ENCODE results near the gene SOX13. TPM values are rescaled to one million over a fixed set of nuclear protein-coding genes. Genes with fewer than 3 reads are reported as not detected.
A peak's percentile ranks its signal among the peaks of the same experiment; 100 is the strongest.

The SOX13 gene
- total and polyA plus RNA-seq, 2 donors: 2.2 to 3.8 TPM

- Histone ChIP-seq H3K4me1 (ENCODE audit: control insufficient read depth in 2 of 2, insufficient read depth in 2 of 2, low read length in 2 of 2) (no peaks in the 10 kb centered on the region), H3K27me3 (ENCODE audit: control insufficient read depth in 2 of 2, insufficient read depth in 1 of 2, low read length in 1 of 2) (no peaks in the 10 kb centered on the region), H3K27ac (ENCODE audit: low read depth in 1 of 2, low read length in 1 of 2) (no peak overlapping the region), H3K9me3 (ENCODE audit: control insufficient read depth in 2 of 2, insufficient read depth in 1 of 2, low read length in 1 of 2) (no peaks in the 10 kb centered on the region), H3K4me3 (ENCODE audit: low read length in 2 of 2) (no peak overlapping the region), H3K36me3 (ENCODE audit: control insufficient read depth in 2 of 2, insufficient read depth in 2 of 2, low read length in 1 of 2) (no peaks in the 10 kb centered on the region)
- no peak for DNase-seq (ENCODE audit: low read depth in 6 of 9, low spot score in 9 of 9)
These were observed 21.2 kb upstream of the SOX13 start for GRCh38 chr1:204051718-204052117.

- WGBS: 89% methylated on average over 2 of the region's 2 CpGs
- H3K36me3 ChIP-seq (ENCODE audit: control insufficient read depth in 2 of 2, insufficient read depth in 2 of 2, low read length in 1 of 2): no peaks in the 10 kb centered on the region
- no peak overlapping the region for H3K4me3 ChIP-seq (ENCODE audit: low read length in 2 of 2)
- no peaks in the 10 kb centered on the region for H3K4me1 ChIP-seq (ENCODE audit: control insufficient read depth in 2 of 2, insufficient read depth in 2 of 2, low read length in 2 of 2)
- H3K27me3 ChIP-seq (ENCODE audit: control insufficient read depth in 2 of 2, insufficient read depth in 1 of 2, low read length in 1 of 2): no peaks in the 10 kb centered on the region
- no peak for DNase-seq (ENCODE audit: low read depth in 6 of 9, low spot score in 9 of 9)
- no peaks in the 10 kb centered on the region for H3K9me3 ChIP-seq (ENCODE audit: control insufficient read depth in 2 of 2, insufficient read depth in 1 of 2, low read length in 1 of 2)
- H3K27ac ChIP-seq (ENCODE audit: low read depth in 1 of 2, low read length in 1 of 2): no peak overlapping the region
These were observed 19.0 kb upstream of the SOX13 start for GRCh38 chr1:204053893-204054292.

GRCh38 chr1:204059970-204060369, 12.9 kb upstream of the SOX13 start:
- H3K27ac ChIP-seq (ENCODE audit: low read depth in 1 of 2, low read length in 1 of 2): no peak overlapping the region
- H3K36me3 ChIP-seq (ENCODE audit: control insufficient read depth in 2 of 2, insufficient read depth in 2 of 2, low read length in 1 of 2): no peaks in the 10 kb centered on the region
- WGBS: 99% methylated on average over 7 of the region's 7 CpGs
- no peaks in the 10 kb centered on the region for H3K9me3 ChIP-seq (ENCODE audit: control insufficient read depth in 2 of 2, insufficient read depth in 1 of 2, low read length in 1 of 2)
- H3K4me3 ChIP-seq (ENCODE audit: low read length in 2 of 2): no peak overlapping the region
- H3K27me3 ChIP-seq (ENCODE audit: control insufficient read depth in 2 of 2, insufficient read depth in 1 of 2, low read length in 1 of 2): no peaks in the 10 kb centered on the region
- H3K4me1 ChIP-seq (ENCODE audit: control insufficient read depth in 2 of 2, insufficient read depth in 2 of 2, low read length in 2 of 2): peaks cover 0 to 1% of the 10 kb centered on the region in 2 donors
- DNase-seq (ENCODE audit: low read depth in 6 of 9, low spot score in 9 of 9): no peak

GRCh38 chr1:204062106-204062505, 10.8 kb upstream of the SOX13 start:
- no peak overlapping the region for H3K4me3 ChIP-seq (ENCODE audit: low read length in 2 of 2)
- no peak overlapping the region for H3K27ac ChIP-seq (ENCODE audit: low read depth in 1 of 2, low read length in 1 of 2)
- no peaks in the 10 kb centered on the region for H3K9me3 ChIP-seq (ENCODE audit: control insufficient read depth in 2 of 2, insufficient read depth in 1 of 2, low read length in 1 of 2)
- 98% methylated on average over 2 of the region's 2 CpGs for WGBS
- H3K4me1 ChIP-seq (ENCODE audit: control insufficient read depth in 2 of 2, insufficient read depth in 2 of 2, low read length in 2 of 2): peaks cover 0 to 7% of the 10 kb centered on the region in 2 donors
- H3K36me3 ChIP-seq (ENCODE audit: control insufficient read depth in 2 of 2, insufficient read depth in 2 of 2, low read length in 1 of 2): no peaks in the 10 kb centered on the region
- H3K27me3 ChIP-seq (ENCODE audit: control insufficient read depth in 2 of 2, insufficient read depth in 1 of 2, low read length in 1 of 2): no peaks in the 10 kb centered on the region
- DNase-seq (ENCODE audit: low read depth in 6 of 9, low spot score in 9 of 9): no peak

GRCh38 chr1:204065174-204065985, 7.5 kb upstream of the SOX13 start:
- no peak overlapping the region for H3K4me3 ChIP-seq (ENCODE audit: low read length in 2 of 2)
- DNase-seq (ENCODE audit: low read depth in 6 of 9, low spot score in 9 of 9): peak in 4 of 9 donors; percentile 13 to 39 (median 26)
- no peak overlapping the region for H3K27ac ChIP-seq (ENCODE audit: low read depth in 1 of 2, low read length in 1 of 2)

GRCh38 chr1:204065986-204066300, 7.0 kb upstream of the SOX13 start:
- Histone ChIP-seq H3K9me3 (ENCODE audit: control insufficient read depth in 2 of 2, insufficient read depth in 1 of 2, low read length in 1 of 2) (no peaks in the 10 kb centered on the region), H3K27me3 (ENCODE audit: control insufficient read depth in 2 of 2, insufficient read depth in 1 of 2, low read length in 1 of 2) (peaks cover 0 to 13% of the 10 kb centered on the region in 2 donors), H3K27ac (ENCODE audit: low read depth in 1 of 2, low read length in 1 of 2) (no peak overlapping the region), H3K4me3 (ENCODE audit: low read length in 2 of 2) (no peak overlapping the region), H3K4me1 (ENCODE audit: control insufficient read depth in 2 of 2, insufficient read depth in 2 of 2, low read length in 2 of 2) (peaks cover 0 to 7% of the 10 kb centered on the region in 2 donors), H3K36me3 (ENCODE audit: control insufficient read depth in 2 of 2, insufficient read depth in 2 of 2, low read length in 1 of 2) (no peaks in the 10 kb centered on the region)
- 97% methylated on average over 7 of the region's 7 CpGs for WGBS
- DNase-seq (ENCODE audit: low read depth in 6 of 9, low spot score in 9 of 9): no peak

More at GRCh38 chr1:204065174-204065985, 7.5 kb upstream of the SOX13 start:
- 81% methylated on average over 8 of the region's 8 CpGs for WGBS
- Histone ChIP-seq H3K27me3 (ENCODE audit: control insufficient read depth in 2 of 2, insufficient read depth in 1 of 2, low read length in 1 of 2) (peaks cover 0 to 9% of the 10 kb centered on the region in 2 donors), H3K4me1 (ENCODE audit: control insufficient read depth in 2 of 2, insufficient read depth in 2 of 2, low read length in 2 of 2) (peaks cover 0 to 7% of the 10 kb centered on the region in 2 donors), H3K36me3 (ENCODE audit: control insufficient read depth in 2 of 2, insufficient read depth in 2 of 2, low read length in 1 of 2) (no peaks in the 10 kb centered on the region), H3K9me3 (ENCODE audit: control insufficient read depth in 2 of 2, insufficient read depth in 1 of 2, low read length in 1 of 2) (no peaks in the 10 kb centered on the region)

GRCh38 chr1:204067935-204068334, 5.0 kb upstream of the SOX13 start:
- H3K4me1 ChIP-seq (ENCODE audit: control insufficient read depth in 2 of 2, insufficient read depth in 2 of 2, low read length in 2 of 2): peaks cover 0 to 7% of the 10 kb centered on the region in 2 donors
- no peak overlapping the region for H3K4me3 ChIP-seq (ENCODE audit: low read length in 2 of 2)
- no peaks in the 10 kb centered on the region for H3K36me3 ChIP-seq (ENCODE audit: control insufficient read depth in 2 of 2, insufficient read depth in 2 of 2, low read length in 1 of 2)
- H3K9me3 ChIP-seq (ENCODE audit: control insufficient read depth in 2 of 2, insufficient read depth in 1 of 2, low read length in 1 of 2): no peaks in the 10 kb centered on the region
- H3K27me3 ChIP-seq (ENCODE audit: control insufficient read depth in 2 of 2, insufficient read depth in 1 of 2, low read length in 1 of 2): peaks cover 16 to 33% of the 10 kb centered on the region in 2 donors
- no peak overlapping the region for H3K27ac ChIP-seq (ENCODE audit: low read depth in 1 of 2, low read length in 1 of 2)
- no peak for DNase-seq (ENCODE audit: low read depth in 6 of 9, low spot score in 9 of 9)
- 99% methylated on average over 5 of the region's 5 CpGs for WGBS

- peaks cover 2 to 20% of the 10 kb centered on the region in 2 donors for H3K4me1 ChIP-seq (ENCODE audit: control insufficient read depth in 2 of 2, insufficient read depth in 2 of 2, low read length in 2 of 2)
- peaks cover 0 to 1% of the 10 kb centered on the region in 2 donors for H3K9me3 ChIP-seq (ENCODE audit: control insufficient read depth in 2 of 2, insufficient read depth in 1 of 2, low read length in 1 of 2)
- no peak overlapping the region for H3K4me3 ChIP-seq (ENCODE audit: low read length in 2 of 2)
- H3K36me3 ChIP-seq (ENCODE audit: control insufficient read depth in 2 of 2, insufficient read depth in 2 of 2, low read length in 1 of 2): no peaks in the 10 kb centered on the region
- no peak for DNase-seq (ENCODE audit: low read depth in 6 of 9, low spot score in 9 of 9)
- no peak overlapping the region for H3K27ac ChIP-seq (ENCODE audit: low read depth in 1 of 2, low read length in 1 of 2)
- 98% methylated on average over 1 of the region's 1 CpG for WGBS
- peaks cover 36 to 52% of the 10 kb centered on the region in 2 donors for H3K27me3 ChIP-seq (ENCODE audit: control insufficient read depth in 2 of 2, insufficient read depth in 1 of 2, low read length in 1 of 2)
These were observed 3.0 kb upstream of the SOX13 start for GRCh38 chr1:204069887-204070286.

GRCh38 chr1:204070895-204071294, 2.0 kb upstream of the SOX13 start:
- Histone ChIP-seq H3K27ac (ENCODE audit: low read depth in 1 of 2, low read length in 1 of 2) (no peak overlapping the region), H3K9me3 (ENCODE audit: control insufficient read depth in 2 of 2, insufficient read depth in 1 of 2, low read length in 1 of 2) (peaks cover 0 to 5% of the 10 kb centered on the region in 2 donors), H3K27me3 (ENCODE audit: control insufficient read depth in 2 of 2, insufficient read depth in 1 of 2, low read length in 1 of 2) (peaks cover 46 to 62% of the 10 kb centered on the region in 2 donors), H3K4me1 (ENCODE audit: control insufficient read depth in 2 of 2, insufficient read depth in 2 of 2, low read length in 2 of 2) (peaks cover 2 to 17% of the 10 kb centered on the region in 2 donors), H3K4me3 (ENCODE audit: low read length in 2 of 2) (no peak overlapping the region), H3K36me3 (ENCODE audit: control insufficient read depth in 2 of 2, insufficient read depth in 2 of 2, low read length in 1 of 2) (no peaks in the 10 kb centered on the region)
- WGBS: 98% methylated on average over 6 of the region's 6 CpGs
- no peak for DNase-seq (ENCODE audit: low read depth in 6 of 9, low spot score in 9 of 9)

Measured in thymus (tissue), 11 donors.